ENCODE data around the gene CAMK1D. TPM values are rescaled to one million over a fixed set of nuclear protein-coding genes. Genes with fewer than 3 reads are reported as not detected.

Gene CAMK1D
- total RNA-seq, 2 experiments from 2014 or later, result 3.4 to 4.2 TPM

GRCh38 chr10:12614177-12614995 lies 265.0 kb downstream of the CAMK1D start:
- peaks cover 1% of the 10 kb centered on the region for H3K4me1 Mint-ChIP-seq (ENCODE audit: low read depth)
- DNase-seq (no peak), ATAC-seq (no peak)
- H3K27me3 Mint-ChIP-seq (ENCODE audit: low read depth), result no peaks in the 10 kb centered on the region
- CTCF ChIA-PET, result no interaction called here
- no peaks in the 10 kb centered on the region for H3K9me3 Mint-ChIP-seq (ENCODE audit: insufficient read depth)
- no peak overlapping the region for H3K4me3 Mint-ChIP-seq
- POLR2A ChIA-PET, result interaction anchor here (0.6 kb wide), 1 partner anchor 17 kb away, joined by 4 read pairs; no protein-coding TSS in a partner anchor
- H3K36me3 Mint-ChIP-seq (ENCODE audit: low read depth), result no peaks in the 10 kb centered on the region
- H3K27ac Mint-ChIP-seq, result no peak overlapping the region

- ATAC-seq, result no peak
- POLR2A ChIA-PET, result no interaction called here
- H3K4me1 Mint-ChIP-seq (ENCODE audit: low read depth), result no peaks in the 10 kb centered on the region
- H3K4me3 Mint-ChIP-seq, result no peak overlapping the region
- H3K9me3 Mint-ChIP-seq (ENCODE audit: insufficient read depth), result no peaks in the 10 kb centered on the region
- H3K27ac Mint-ChIP-seq, result no peak overlapping the region
- DNase-seq, result no peak
- no peaks in the 10 kb centered on the region for H3K36me3 Mint-ChIP-seq (ENCODE audit: low read depth)
- H3K27me3 Mint-ChIP-seq (ENCODE audit: low read depth), result no peaks in the 10 kb centered on the region
- CTCF ChIA-PET, result no interaction called here
Measured at GRCh38 chr10:12615296-12616220, 266.2 kb downstream of the CAMK1D start.

- H3K27me3 Mint-ChIP-seq (ENCODE audit: low read depth), result no peaks in the 10 kb centered on the region
- H3K36me3 Mint-ChIP-seq (ENCODE audit: low read depth), result no peaks in the 10 kb centered on the region
- H3K9me3 Mint-ChIP-seq (ENCODE audit: insufficient read depth), result no peaks in the 10 kb centered on the region
- CTCF ChIA-PET, result interaction anchor here (1.1 kb wide), 1 partner anchor 9 kb away, joined by 3 read pairs; no protein-coding TSS in a partner anchor
- POLR2A ChIA-PET, result no interaction called here
- H3K4me3 Mint-ChIP-seq, result no peak overlapping the region
- ATAC-seq, result no peak
- H3K4me1 Mint-ChIP-seq (ENCODE audit: low read depth), result no peaks in the 10 kb centered on the region
- no peak for DNase-seq
- no peak overlapping the region for H3K27ac Mint-ChIP-seq
Measured at GRCh38 chr10:12617191-12618175, 268.1 kb downstream of the CAMK1D start.

- no peaks in the 10 kb centered on the region for H3K27me3 Mint-ChIP-seq (ENCODE audit: low read depth)
- ChIA-PET POLR2A (no interaction called here), CTCF (no interaction called here)
- ATAC-seq (no peak), DNase-seq (no peak)
- no peaks in the 10 kb centered on the region for H3K9me3 Mint-ChIP-seq (ENCODE audit: insufficient read depth)
- H3K4me1 Mint-ChIP-seq (ENCODE audit: low read depth), result no peaks in the 10 kb centered on the region
- H3K27ac Mint-ChIP-seq, result no peak overlapping the region
- H3K4me3 Mint-ChIP-seq, result no peak overlapping the region
- no peaks in the 10 kb centered on the region for H3K36me3 Mint-ChIP-seq (ENCODE audit: low read depth)
Measured at GRCh38 chr10:12622016-12622415, 272.7 kb downstream of the CAMK1D start.

GRCh38 chr10:12622691-12623090 lies 273.3 kb downstream of the CAMK1D start:
- Mint-ChIP-seq H3K4me1 (ENCODE audit: low read depth) (no peaks in the 10 kb centered on the region), H3K27ac (no peak overlapping the region), H3K9me3 (ENCODE audit: insufficient read depth) (no peaks in the 10 kb centered on the region), H3K4me3 (no peak overlapping the region), H3K27me3 (ENCODE audit: low read depth) (no peaks in the 10 kb centered on the region), H3K36me3 (ENCODE audit: low read depth) (no peaks in the 10 kb centered on the region)
- POLR2A ChIA-PET, result no interaction called here
- CTCF ChIA-PET, result no interaction called here
- no peak for ATAC-seq
- DNase-seq, result no peak

GRCh38 chr10:12625393-12626023 lies 276.2 kb downstream of the CAMK1D start:
- DNase-seq (no peak), ATAC-seq (no peak)
- H3K4me1 Mint-ChIP-seq (ENCODE audit: low read depth), result peaks cover 2% of the 10 kb centered on the region
- H3K27me3 Mint-ChIP-seq (ENCODE audit: low read depth), result no peaks in the 10 kb centered on the region
- no peaks in the 10 kb centered on the region for H3K9me3 Mint-ChIP-seq (ENCODE audit: insufficient read depth)
- peak overlapping the region; percentile 16 for H3K27ac Mint-ChIP-seq
- H3K4me3 Mint-ChIP-seq, result no peak overlapping the region
- POLR2A ChIA-PET, result no interaction called here
- H3K36me3 Mint-ChIP-seq (ENCODE audit: low read depth), result no peaks in the 10 kb centered on the region
- CTCF ChIA-PET, result no interaction called here

- CTCF ChIA-PET, result no interaction called here
- H3K4me1 Mint-ChIP-seq (ENCODE audit: low read depth), result peaks cover 2% of the 10 kb centered on the region
Measured at GRCh38 chr10:12628153-12628552, 278.8 kb downstream of the CAMK1D start.

GRCh38 chr10:12628964-12629766 lies 279.8 kb downstream of the CAMK1D start:
- DNase-seq (no peak), ATAC-seq (no peak)
- CTCF ChIA-PET, result interaction anchor here (1.0 to 1.4 kb wide), 2 partner anchors 27 to 121 kb away, joined by 3 to 4 read pairs; no protein-coding TSS in a partner anchor
- Mint-ChIP-seq H3K36me3 (ENCODE audit: low read depth) (no peaks in the 10 kb centered on the region), H3K4me3 (no peak overlapping the region), H3K4me1 (ENCODE audit: low read depth) (peaks cover 2% of the 10 kb centered on the region), H3K27me3 (ENCODE audit: low read depth) (no peaks in the 10 kb centered on the region), H3K9me3 (ENCODE audit: insufficient read depth) (no peaks in the 10 kb centered on the region), H3K27ac (peak overlapping the region; percentile 27)
- POLR2A ChIA-PET, result interaction anchor here (1.4 kb wide), 1 partner anchor 23 kb away, joined by 3 read pairs; no protein-coding TSS in a partner anchor

More at GRCh38 chr10:12628153-12628552, 278.8 kb downstream of the CAMK1D start:
- H3K27me3 Mint-ChIP-seq (ENCODE audit: low read depth), result no peaks in the 10 kb centered on the region
- no peaks in the 10 kb centered on the region for H3K9me3 Mint-ChIP-seq (ENCODE audit: insufficient read depth)
- DNase-seq (no peak), ATAC-seq (no peak)
- no peak overlapping the region for H3K27ac Mint-ChIP-seq
- no peaks in the 10 kb centered on the region for H3K36me3 Mint-ChIP-seq (ENCODE audit: low read depth)
- no peak overlapping the region for H3K4me3 Mint-ChIP-seq
- POLR2A ChIA-PET, result no interaction called here

- ATAC-seq (no peak), DNase-seq (no peak)
- no peak overlapping the region for H3K4me3 Mint-ChIP-seq
- H3K4me1 Mint-ChIP-seq (ENCODE audit: low read depth), result peaks cover 2% of the 10 kb centered on the region
- H3K36me3 Mint-ChIP-seq (ENCODE audit: low read depth), result no peaks in the 10 kb centered on the region
- H3K27me3 Mint-ChIP-seq (ENCODE audit: low read depth), result no peaks in the 10 kb centered on the region
- CTCF ChIA-PET, result interaction anchor here (1.0 to 1.4 kb wide), 3 partner anchors 16 to 121 kb away, joined by 3 to 4 read pairs (median 3); no protein-coding TSS in a partner anchor
- POLR2A ChIA-PET, result interaction anchor here (1.4 kb wide), 1 partner anchor 24 kb away, joined by 3 read pairs; no protein-coding TSS in a partner anchor
- H3K9me3 Mint-ChIP-seq (ENCODE audit: insufficient read depth), result no peaks in the 10 kb centered on the region
- no peak overlapping the region for H3K27ac Mint-ChIP-seq
Measured at GRCh38 chr10:12629767-12630165, 280.4 kb downstream of the CAMK1D start.

- no peak for ATAC-seq
- ChIA-PET POLR2A (no interaction called here), CTCF (no interaction called here)
- DNase-seq, result no peak
- no peaks in the 10 kb centered on the region for H3K27me3 Mint-ChIP-seq (ENCODE audit: low read depth)
- H3K4me1 Mint-ChIP-seq (ENCODE audit: low read depth), result peaks cover 2% of the 10 kb centered on the region
- no peaks in the 10 kb centered on the region for H3K9me3 Mint-ChIP-seq (ENCODE audit: insufficient read depth)
- H3K27ac Mint-ChIP-seq, result no peak overlapping the region
- H3K36me3 Mint-ChIP-seq (ENCODE audit: low read depth), result no peaks in the 10 kb centered on the region
- no peak overlapping the region for H3K4me3 Mint-ChIP-seq
Measured at GRCh38 chr10:12631216-12631615, 281.9 kb downstream of the CAMK1D start.

Data from activated CD8-positive, alpha-beta T cell treated with anti-CD3 and anti-CD28 coated beads, Interleukin-2, amount 10 ng/mL, durations not matched to agents 7 days and 5 days (primary cell).